HL-60 (cell line): ENCODE data around the gene TBC1D16.

ENCODE experiments used
- CTCF ChIP-seq: IDR thresholded peaks from one replicate; pipeline ENCODE4 v1.5.1; 2011; ENCODE audit warnings: low read length, control low read depth, inconsistent platforms; ENCODE audit not compliant: insufficient read depth
- GABPA ChIP-seq: IDR thresholded peaks from 2 replicates; pipeline ENCODE4 v1.6.1; 2012; ENCODE audit warnings: low read depth
- POLR2AphosphoS5 ChIP-seq: IDR thresholded peaks from 2 replicates; pipeline ENCODE4 v1.6.1; 2012; ENCODE audit warnings: low read depth

DNA sequence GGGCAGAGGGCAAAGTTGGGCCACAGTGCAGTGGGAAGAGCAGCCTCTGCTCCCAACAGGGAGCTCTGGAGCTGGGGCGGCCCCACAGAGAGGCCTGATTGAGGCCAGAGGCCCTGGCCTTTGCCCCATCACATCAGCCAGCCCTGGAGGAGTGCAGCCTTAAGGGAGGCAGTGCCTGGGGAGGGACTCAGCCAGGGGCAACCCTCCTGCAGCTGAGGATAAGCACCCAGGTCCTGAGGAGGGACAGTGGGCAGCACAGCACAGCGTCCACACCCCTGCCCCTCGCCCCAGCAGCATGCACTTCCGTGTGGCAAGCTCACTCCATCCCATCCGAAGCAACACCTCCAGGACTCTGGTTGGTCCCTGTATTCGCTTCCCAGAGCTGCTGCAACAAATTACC, 134.5 kb downstream of the TBC1D16 start:
- TF ChIP-seq GABPA (no peak), CTCF (no peak), POLR2AphosphoS5 (no peak)
